Thyroid gland (tissue), 4 donors: Measurements from ENCODE around the gene EYS.

Experiments used
- POLR2A ChIP-seq, 2 donors: fragments of 450-650 bp; IDR thresholded peaks; one replicate each; pipeline ENCODE4 v1.6.1; 2017; ENCODE audit warnings: antibody characterized with exemption in 2 of 2, mild to moderate bottlenecking in 2 of 2, moderate library complexity in 1 of 2
- TF ChIP-seq, protein P1 (sequence below), 6 experiments: fragments of 200-600 bp in 3 of 6; fragments of 450-650 bp in 3 of 6; sonication (generic) in 3 of 6; IDR thresholded peaks; one replicate each; pipeline ENCODE4 v1.5.1; 2016 to 2019; ENCODE audit warnings: antibody characterized with exemption in 6 of 6, mild to moderate bottlenecking in 2 of 6, inconsistent platforms in 1 of 6, moderate library complexity in 1 of 6

- TF ChIP-seq, protein P1, sequence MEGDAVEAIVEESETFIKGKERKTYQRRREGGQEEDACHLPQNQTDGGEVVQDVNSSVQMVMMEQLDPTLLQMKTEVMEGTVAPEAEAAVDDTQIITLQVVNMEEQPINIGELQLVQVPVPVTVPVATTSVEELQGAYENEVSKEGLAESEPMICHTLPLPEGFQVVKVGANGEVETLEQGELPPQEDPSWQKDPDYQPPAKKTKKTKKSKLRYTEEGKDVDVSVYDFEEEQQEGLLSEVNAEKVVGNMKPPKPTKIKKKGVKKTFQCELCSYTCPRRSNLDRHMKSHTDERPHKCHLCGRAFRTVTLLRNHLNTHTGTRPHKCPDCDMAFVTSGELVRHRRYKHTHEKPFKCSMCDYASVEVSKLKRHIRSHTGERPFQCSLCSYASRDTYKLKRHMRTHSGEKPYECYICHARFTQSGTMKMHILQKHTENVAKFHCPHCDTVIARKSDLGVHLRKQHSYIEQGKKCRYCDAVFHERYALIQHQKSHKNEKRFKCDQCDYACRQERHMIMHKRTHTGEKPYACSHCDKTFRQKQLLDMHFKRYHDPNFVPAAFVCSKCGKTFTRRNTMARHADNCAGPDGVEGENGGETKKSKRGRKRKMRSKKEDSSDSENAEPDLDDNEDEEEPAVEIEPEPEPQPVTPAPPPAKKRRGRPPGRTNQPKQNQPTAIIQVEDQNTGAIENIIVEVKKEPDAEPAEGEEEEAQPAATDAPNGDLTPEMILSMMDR (IDR thresholded peaks at IDR 0.05) = no peak
- no peak for TF ChIP-seq POLR2A (IDR thresholded peaks at IDR 0.05)
Measured at GRCh38 chr6:65707126-65707826, at the start of gene EYS.
